ENCODE measurements around the gene MBTPS1.

DNA sequence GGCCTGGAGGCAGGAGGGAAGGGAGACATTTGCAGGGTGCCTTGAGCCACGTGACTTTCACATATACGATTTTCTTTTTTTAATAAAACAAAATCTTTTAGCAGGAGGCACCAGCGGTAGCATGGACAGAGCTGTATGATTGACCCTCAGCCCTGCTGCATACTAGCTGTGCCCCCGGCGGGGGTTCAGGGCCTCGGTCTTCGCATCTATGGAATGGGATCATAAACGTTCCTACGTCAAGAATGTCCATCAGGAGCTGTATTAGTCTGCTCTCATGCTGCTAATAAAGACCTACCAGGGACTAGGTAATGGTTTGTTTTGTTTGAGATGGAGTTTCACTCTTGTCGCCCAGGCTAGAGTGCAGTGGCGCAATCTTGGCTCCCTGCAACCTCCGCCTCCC lies 101.3 kb downstream of the MBTPS1 start:
- TF ChIP-seq RARB (CRISPR knock-in tag; IDR thresholded peaks at IDR 0.05) (no peak), TCF4 (CRISPR knock-in tag; IDR thresholded peaks at IDR 0.05; ENCODE audit: borderline replicate concordance) (no peak), GLIS3 (CRISPR knock-in tag; IDR thresholded peaks at IDR 0.05) (no peak), ESRRG (CRISPR knock-in tag; IDR thresholded peaks at IDR 0.05) (no peak), CSDC2 (CRISPR knock-in tag; IDR thresholded peaks at IDR 0.05) (no peak)
- TF ChIP-seq, protein P1, sequence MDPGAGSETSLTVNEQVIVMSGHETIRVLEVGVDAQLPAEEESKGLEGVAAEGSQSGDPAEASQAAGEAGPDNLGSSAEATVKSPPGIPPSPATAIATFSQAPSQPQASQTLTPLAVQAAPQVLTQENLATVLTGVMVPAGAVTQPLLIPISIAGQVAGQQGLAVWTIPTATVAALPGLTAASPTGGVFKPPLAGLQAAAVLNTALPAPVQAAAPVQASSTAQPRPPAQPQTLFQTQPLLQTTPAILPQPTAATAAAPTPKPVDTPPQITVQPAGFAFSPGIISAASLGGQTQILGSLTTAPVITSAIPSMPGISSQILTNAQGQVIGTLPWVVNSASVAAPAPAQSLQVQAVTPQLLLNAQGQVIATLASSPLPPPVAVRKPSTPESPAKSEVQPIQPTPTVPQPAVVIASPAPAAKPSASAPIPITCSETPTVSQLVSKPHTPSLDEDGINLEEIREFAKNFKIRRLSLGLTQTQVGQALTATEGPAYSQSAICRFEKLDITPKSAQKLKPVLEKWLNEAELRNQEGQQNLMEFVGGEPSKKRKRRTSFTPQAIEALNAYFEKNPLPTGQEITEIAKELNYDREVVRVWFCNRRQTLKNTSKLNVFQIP (CRISPR knock-in tag; IDR thresholded peaks at IDR 0.05; ENCODE audit: borderline replicate concordance, low read depth), result no peak
